Jurkat, Clone E6-1 (cell line): Measurements from ENCODE around the gene TOR1A.

Experiments used
- DNase-seq: peaks from one replicate; pipeline ENCODE4 v3.0.0-alpha.2; 2011; ENCODE audit warnings: low read depth, low spot score
- H3K4me3 ChIP-seq: 2 replicates; pipeline ENCODE4 v1.5.1; 2011; ENCODE audit warnings: mild to moderate bottlenecking, low read length, control low read depth, moderate library complexity

The TOR1A gene

GRCh38 chr9:129828051-129828450, 4.1 kb upstream of the TOR1A start:
- no peak overlapping the region for H3K4me3 ChIP-seq
- peak; percentile 65 for DNase-seq

DNA sequence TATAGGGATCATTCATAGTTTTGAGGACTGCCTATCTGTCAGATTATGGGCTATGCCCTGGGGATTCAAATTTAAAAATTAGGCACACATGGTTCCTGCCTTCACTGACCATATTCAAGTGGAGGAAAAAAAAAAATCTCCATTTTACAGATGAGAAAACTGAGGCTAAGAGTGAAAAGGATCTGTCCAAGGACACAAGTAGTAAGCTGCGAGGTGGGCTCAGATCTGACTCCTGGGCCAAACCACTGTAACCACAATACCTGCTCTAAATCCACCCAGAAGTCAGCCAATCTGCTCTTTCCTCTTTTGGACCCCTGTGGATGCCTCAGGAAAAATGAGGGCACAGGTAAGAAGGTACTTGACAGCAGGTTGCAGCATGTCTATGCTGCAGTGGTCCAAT, 2.8 kb upstream of the TOR1A start:
- no peak overlapping the region for H3K4me3 ChIP-seq
- no peak for DNase-seq

GRCh38 chr9:129826344-129826743, 2.4 kb upstream of the TOR1A start:
- no peak overlapping the region for H3K4me3 ChIP-seq
- DNase-seq: no peak

DNA sequence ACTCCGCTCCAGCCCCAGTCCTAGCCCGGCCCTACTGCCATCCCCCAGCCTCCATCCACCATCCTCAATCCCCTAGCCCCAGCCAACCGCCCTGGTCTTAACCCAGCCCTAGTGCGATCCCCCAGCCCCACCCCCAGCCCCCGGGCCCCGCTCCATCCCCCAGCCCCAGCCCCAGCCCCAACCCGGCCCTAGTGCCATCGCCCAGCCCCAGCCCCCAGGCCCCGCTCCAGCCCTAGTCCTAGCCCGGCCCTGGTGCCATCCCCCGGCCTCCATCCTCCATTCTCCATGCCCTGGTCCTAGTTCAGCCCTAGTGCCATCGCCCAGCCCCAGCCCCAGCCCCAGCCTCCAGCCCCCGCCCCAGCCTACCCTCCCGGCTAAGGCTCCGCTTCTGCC, 398 bp downstream of the TOR1A start:
- no peak for DNase-seq
- peak overlapping the region; percentile 76 for H3K4me3 ChIP-seq

- peak; percentile 41 for DNase-seq
- peak overlapping the region; percentile 76 for H3K4me3 ChIP-seq
Observed at GRCh38 chr9:129822898-129823541, 916 bp downstream of the TOR1A start.

GRCh38 chr9:129816501-129817435, 7.2 kb downstream of the TOR1A start:
- no peak overlapping the region for H3K4me3 ChIP-seq
- no peak for DNase-seq

DNA sequence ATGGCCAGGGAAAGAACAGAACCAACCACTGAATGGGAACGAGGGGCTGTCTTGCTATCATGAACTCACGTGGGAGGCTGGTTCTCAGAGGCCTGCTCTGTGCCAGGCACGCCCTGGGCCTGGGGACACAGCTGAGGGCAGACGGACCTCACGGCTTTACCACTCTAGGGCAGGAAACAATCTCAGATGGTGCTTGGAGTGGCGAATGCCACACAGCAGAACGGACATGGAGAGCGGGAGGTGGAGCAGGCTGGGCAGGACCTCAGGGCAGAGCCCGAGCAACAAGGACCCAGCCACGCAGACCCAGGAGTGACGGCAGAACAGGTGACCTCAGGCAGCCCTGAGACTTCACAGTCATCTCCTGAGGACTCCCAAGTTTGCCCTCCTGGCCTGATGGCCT, 8.7 kb downstream of the TOR1A start:
- no peak for DNase-seq
- no peak overlapping the region for H3K4me3 ChIP-seq

DNA sequence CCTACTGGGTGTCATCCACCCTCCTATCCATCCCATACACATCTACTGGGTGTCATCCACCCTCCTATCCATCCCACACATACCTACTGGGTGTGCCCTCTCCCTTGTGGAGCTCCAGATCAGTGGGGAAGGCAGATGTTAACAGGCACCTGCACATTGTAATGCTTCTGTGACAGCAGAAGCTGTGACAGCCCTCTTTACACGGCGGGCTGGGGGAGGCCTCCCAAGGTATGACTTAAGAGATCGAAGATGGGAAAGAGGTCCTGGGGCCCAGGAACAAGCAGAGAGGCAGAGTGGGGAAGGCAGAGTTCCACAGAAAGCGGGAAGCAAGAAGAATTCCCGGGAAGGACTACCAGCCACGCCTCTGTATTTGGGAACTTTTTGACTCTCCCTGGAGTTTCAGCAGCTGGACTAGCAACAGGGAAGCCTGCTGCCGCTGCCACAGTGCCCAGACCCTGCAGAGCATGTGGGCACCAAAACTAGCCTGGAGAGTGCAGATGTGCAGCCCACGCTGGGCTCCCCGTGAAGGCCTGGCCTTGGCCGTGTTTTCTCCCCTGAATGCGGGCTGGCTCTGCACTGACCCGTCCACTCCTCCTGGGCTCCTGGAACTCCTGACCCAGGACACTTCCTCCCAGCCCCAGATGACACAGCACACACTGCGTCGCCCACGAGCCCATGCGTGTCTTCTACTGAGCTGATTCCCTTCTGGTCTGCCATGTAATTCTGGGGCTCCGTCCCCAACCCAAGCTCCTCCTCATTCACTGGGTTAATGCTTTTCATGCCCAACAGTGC, 9.3 kb downstream of the TOR1A start:
- H3K4me3 ChIP-seq: no peak overlapping the region
- no peak for DNase-seq

- DNase-seq: no peak
- H3K4me3 ChIP-seq: no peak overlapping the region
Observed at GRCh38 chr9:129813661-129814060, 10.3 kb downstream of the TOR1A start.

GRCh38 chr9:129812385-129812784, 11.6 kb downstream of the TOR1A start:
- H3K4me3 ChIP-seq: no peak overlapping the region

DNA sequence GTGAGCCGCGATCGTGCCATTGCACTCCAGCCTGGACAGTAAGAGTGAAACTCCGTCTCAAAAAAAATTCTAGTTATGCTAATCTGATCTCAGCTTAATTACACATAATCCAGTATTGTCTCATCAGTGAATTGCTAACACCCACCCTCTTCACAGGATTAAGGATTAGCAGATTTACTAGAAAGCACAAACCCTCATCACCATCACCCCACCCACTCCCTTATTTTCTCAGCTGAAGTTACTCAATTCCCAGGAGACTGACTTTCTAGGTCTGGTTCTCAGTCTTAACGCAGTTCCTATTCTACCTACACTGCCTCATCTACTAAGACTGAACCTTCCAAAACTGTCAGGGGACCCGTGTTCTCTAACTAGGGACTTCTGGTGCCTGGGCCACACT, 12.0 kb downstream of the TOR1A start:
- no peak overlapping the region for H3K4me3 ChIP-seq
- no peak for DNase-seq

More at GRCh38 chr9:129812385-129812784, 11.6 kb downstream of the TOR1A start:
- DNase-seq: no peak

- no peak overlapping the region for H3K4me3 ChIP-seq
- no peak for DNase-seq
Observed at GRCh38 chr9:129810788-129811187, 13.1 kb downstream of the TOR1A start.

GRCh38 chr9:129810116-129810515, 13.8 kb downstream of the TOR1A start:
- H3K4me3 ChIP-seq: no peak overlapping the region
- no peak for DNase-seq

- no peak for DNase-seq
- no peak overlapping the region for H3K4me3 ChIP-seq
Observed at GRCh38 chr9:129809346-129809745, 14.6 kb downstream of the TOR1A start.

- no peak for DNase-seq
- no peak overlapping the region for H3K4me3 ChIP-seq
Observed at GRCh38 chr9:129806061-129806460, 17.9 kb downstream of the TOR1A start.

DNA sequence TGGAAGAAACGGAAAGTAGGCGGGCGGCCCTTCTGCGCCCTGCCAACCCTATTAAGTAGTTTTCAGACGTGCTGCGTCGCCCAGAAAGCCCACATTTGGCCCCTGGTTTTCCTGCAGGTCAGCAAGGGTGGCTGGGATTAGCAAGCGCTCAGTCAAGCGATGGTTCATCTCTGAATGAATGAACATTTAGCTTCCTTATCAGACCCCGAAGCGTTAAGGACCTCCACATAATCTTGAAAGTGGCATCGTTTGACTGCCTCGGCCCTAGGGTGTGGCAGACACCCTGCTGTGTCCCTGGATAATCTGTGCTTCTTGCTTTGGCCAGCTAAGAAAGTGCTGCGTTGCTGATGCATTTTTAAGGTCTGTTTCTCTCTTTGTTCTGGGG, 20.3 kb downstream of the TOR1A start:
- H3K4me3 ChIP-seq: peak overlapping the region; percentile 56
- DNase-seq: no peak

- peak; percentile 88 for DNase-seq
Observed at GRCh38 chr9:129802833-129803675, 20.9 kb downstream of the TOR1A start, which contains the start of gene TOR1B. TSS of gene TOR1B (plus strand) at chr9:129803184. CDS start at chr9:129803213, 29 bp downstream.

DNA sequence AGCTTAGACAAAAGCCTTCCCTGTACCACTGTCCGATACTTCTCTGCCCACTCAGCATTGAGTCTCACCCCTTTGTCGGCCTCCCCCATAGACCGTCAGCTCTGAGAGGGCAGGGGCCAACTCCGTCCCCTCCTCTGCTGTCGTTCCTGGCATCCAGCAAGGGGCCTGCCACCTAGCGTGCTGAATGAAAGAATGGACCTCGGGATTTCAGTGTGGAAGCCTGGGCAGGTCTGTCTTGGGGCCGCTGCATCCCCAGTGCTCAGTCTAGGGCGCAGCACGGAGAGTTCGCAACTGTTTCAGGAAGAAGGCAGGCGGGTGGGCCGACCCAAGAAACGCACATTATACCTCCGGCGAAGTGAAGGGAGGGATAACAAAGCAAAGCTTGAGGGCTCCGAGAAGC, 22.4 kb downstream of the TOR1A start:
- H3K4me3 ChIP-seq: no peak overlapping the region
- DNase-seq: no peak

More at GRCh38 chr9:129802833-129803675, 20.9 kb downstream of the TOR1A start, which contains the start of gene TOR1B:
- peak within 1 kb of the TSS; percentile 56 for H3K4me3 ChIP-seq

DNA sequence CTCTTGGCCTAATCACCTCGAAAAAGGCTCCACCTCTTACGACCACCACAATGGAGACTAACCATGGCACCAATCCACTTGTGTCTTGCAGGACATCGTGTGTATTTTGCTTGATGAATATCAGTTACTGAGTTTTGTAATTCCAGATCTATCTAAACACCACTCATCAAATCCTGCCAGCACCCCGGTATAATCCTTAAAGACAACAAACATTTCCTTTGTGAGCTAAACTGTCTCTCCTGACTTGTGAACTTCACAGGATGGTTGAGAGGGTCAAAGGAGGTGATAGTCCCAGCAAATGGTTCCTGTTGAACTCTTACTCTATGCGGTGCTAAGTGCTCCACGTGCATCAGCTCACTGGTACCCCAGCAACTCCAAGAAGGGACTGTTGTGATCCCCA, 25.0 kb downstream of the TOR1A start:
- H3K4me3 ChIP-seq: no peak overlapping the region
- no peak for DNase-seq
